Aorta (tissue), 5 donors: ENCODE data around the gene POLD3. TPM values are rescaled to one million over a fixed set of nuclear protein-coding genes. Genes with fewer than 3 reads are reported as not detected.

ENCODE experiments used
- ATAC-seq: fragments of 200-7000 bp; cut with Tn5 transposase; one replicate; pipeline ENCODE4 v1.9.1; 2022; ENCODE audit warnings: moderate library complexity; ENCODE audit not compliant: low FRiP score
- DNase-seq, 2 donors: peaks; one replicate each; pipeline ENCODE4 v3.0.0-alpha.2; 2020
- H3K27ac ChIP-seq, 2 donors: one replicate each; pipeline ENCODE4 v1.5.1; 2013; ENCODE audit warnings: low read length in 2 of 2, mild to moderate bottlenecking in 2 of 2, moderate library complexity in 2 of 2, control low read depth in 1 of 2, inconsistent platforms in 1 of 2, low read depth in 1 of 2
- H3K27me3 ChIP-seq, 2 donors: one replicate each; pipeline ENCODE4 v1.6.1; 2013; ENCODE audit warnings: control low read depth in 1 of 2, low read length in 1 of 2, mild to moderate bottlenecking in 1 of 2, moderate library complexity in 1 of 2; ENCODE audit not compliant: insufficient read depth in 2 of 2, control insufficient read depth in 1 of 2
- H3K36me3 ChIP-seq, 2 donors: one replicate each; pipeline ENCODE4 v1.6.1; 2013; ENCODE audit warnings: control low read depth in 1 of 2, low read length in 1 of 2, mild to moderate bottlenecking in 1 of 2; ENCODE audit not compliant: insufficient read depth in 2 of 2, control insufficient read depth in 1 of 2
- H3K4me1 ChIP-seq, 2 donors: one replicate each; pipeline ENCODE4 v1.6.1; 2013; ENCODE audit warnings: low read length in 2 of 2, control low read depth in 1 of 2, mild to moderate bottlenecking in 1 of 2, moderate library complexity in 1 of 2; ENCODE audit not compliant: insufficient read depth in 2 of 2, control insufficient read depth in 1 of 2
- H3K4me3 ChIP-seq, 2 donors: one replicate each; pipeline ENCODE4 v1.5.1; 2013; ENCODE audit warnings: low read length in 2 of 2, control low read depth in 1 of 2, mild to moderate bottlenecking in 1 of 2
- H3K9me3 ChIP-seq: one replicate; pipeline ENCODE4 v1.6.1; 2013; ENCODE audit warnings: mild to moderate bottlenecking, low read length; ENCODE audit not compliant: control insufficient read depth
- WGBS, 2 donors: extraction: QIAGEN DNeasy Blood & Tissue Kit; methylation state at CpG; one replicate each; pipeline ENCODE4 v1.1.7; 2013; 5-methylcytosine and 5-hydroxymethylcytosine counted together
- intact Hi-C, 2 donors: fragments of 100-400 bp; cut with DNase I; formaldehyde crosslinking; loops; one replicate each; pipeline versions ENCODE4 v1.14.2 to v1.15.0; 2022
- polyA plus RNA-seq, 2 donors: library from polyadenylated mRNA; stranded (reverse); fragments of 200-250 nt; gene quantifications; one replicate each; pipeline ENCODE4 v1.2.3, GENCODE V29; 2013
- total RNA-seq, 2 donors: library from RNA; stranded (reverse); fragmentation: NEBNext Ultra II Directional; extraction: Animal tissue kit (Norgen Biotek cat#: 25700); gene quantifications; one replicate each; pipeline ENCODE4 v1.2.1, GENCODE V29; 2021
- donor health status: healthy with polysubstance abuse.
- donor health status: Bipolar disorder and iron deficiency.
- donor health status: DM: no; HTN: no; CAD: no.
- donor health status: DM: no; HTN: no; CAD: no.
- donor health status: DM: yes; HTN: yes; CAD: no.

The POLD3 gene
- total and polyA plus RNA-seq, 4 donors = 3.9 to 19.0 (median 11.4) TPM

GRCh38 chr11:74566146-74566960, 26.0 kb upstream of the POLD3 start:
- no peaks in the 10 kb centered on the region for H3K9me3 ChIP-seq
- 86% methylated on average over 5 of the region's 5 CpGs for WGBS, 2 donors
- intact Hi-C loops = loop anchor here in 1 of 2 donors (10.0 kb wide), 1 partner anchor 312 kb away; no protein-coding TSS in a partner anchor
- no peaks in the 10 kb centered on the region for H3K27me3 ChIP-seq
- H3K27ac ChIP-seq = no peak overlapping the region
- no peak for DNase-seq
- H3K4me3 ChIP-seq = no peak overlapping the region
- no peak for ATAC-seq
- H3K36me3 ChIP-seq = no peaks in the 10 kb centered on the region
- H3K4me1 ChIP-seq = no peaks in the 10 kb centered on the region

GRCh38 chr11:74568028-74568427, 24.4 kb upstream of the POLD3 start:
- DNase-seq (no peak), ATAC-seq (no peak)
- Histone ChIP-seq H3K9me3 (no peaks in the 10 kb centered on the region), H3K27ac (no peak overlapping the region), H3K27me3 (no peaks in the 10 kb centered on the region), H3K4me1 (no peaks in the 10 kb centered on the region), H3K36me3 (no peaks in the 10 kb centered on the region), H3K4me3 (no peak overlapping the region)
- WGBS, 2 donors = 81 to 91% methylated on average over 1 of the region's 1 CpG
- intact Hi-C loops = loop anchor here in 1 of 2 donors (10.0 kb wide), 1 partner anchor 313 kb away; no protein-coding TSS in a partner anchor

- intact Hi-C loops = loop anchor here (5.0 to 10.0 kb wide), 3 partner anchors 106 to 313 kb away; partner anchors contain the start of gene KCNE3 (in 1 of the 2)
- no peak for DNase-seq
Observed at GRCh38 chr11:74570266-74571061, 21.9 kb upstream of the POLD3 start.

GRCh38 chr11:74571062-74571399, 21.4 kb upstream of the POLD3 start:
- H3K36me3 ChIP-seq = no peaks in the 10 kb centered on the region
- H3K4me1 ChIP-seq = no peaks in the 10 kb centered on the region
- ATAC-seq (no peak), DNase-seq (no peak)
- H3K9me3 ChIP-seq = no peaks in the 10 kb centered on the region
- H3K4me3 ChIP-seq = no peak overlapping the region
- H3K27ac ChIP-seq = no peak overlapping the region
- no peaks in the 10 kb centered on the region for H3K27me3 ChIP-seq
- WGBS, 2 donors = 58 to 71% methylated on average over 2 of the region's 2 CpGs
- intact Hi-C loops = loop anchor here (5.0 to 10.0 kb wide), 3 partner anchors 106 to 314 kb away; partner anchors contain the start of gene KCNE3 (in 1 of the 2)

More at GRCh38 chr11:74570266-74571061, 21.9 kb upstream of the POLD3 start:
- Histone ChIP-seq H3K36me3 (no peaks in the 10 kb centered on the region), H3K4me3 (no peak overlapping the region), H3K9me3 (no peaks in the 10 kb centered on the region), H3K27me3 (no peaks in the 10 kb centered on the region), H3K27ac (no peak overlapping the region), H3K4me1 (no peaks in the 10 kb centered on the region)
- ATAC-seq = no peak
- 68 to 72% methylated on average over 8 of the region's 8 CpGs for WGBS, 2 donors

- Histone ChIP-seq H3K4me3 (no peak overlapping the region), H3K9me3 (no peaks in the 10 kb centered on the region), H3K36me3 (no peaks in the 10 kb centered on the region), H3K27ac (no peak overlapping the region), H3K27me3 (no peaks in the 10 kb centered on the region), H3K4me1 (no peaks in the 10 kb centered on the region)
- intact Hi-C loops = loop anchor here (5.0 to 10.0 kb wide), 3 partner anchors 108 to 315 kb away; partner anchors contain the start of gene KCNE3 (in 1 of the 2)
- DNase-seq (no peak), ATAC-seq (no peak)
- WGBS, 2 donors = 79 to 81% methylated on average over 4 of the region's 4 CpGs
Observed at GRCh38 chr11:74572349-74572748, 20.0 kb upstream of the POLD3 start.

GRCh38 chr11:74574563-74574962, 17.8 kb upstream of the POLD3 start:
- H3K4me3 ChIP-seq = no peak overlapping the region
- no peaks in the 10 kb centered on the region for H3K27me3 ChIP-seq
- intact Hi-C loops = loop anchor here (5.0 to 10.0 kb wide), 3 partner anchors 110 to 317 kb away; partner anchors contain the start of gene KCNE3 (in 1 of the 2)
- DNase-seq = no peak
- H3K27ac ChIP-seq = no peak overlapping the region
- H3K36me3 ChIP-seq = no peaks in the 10 kb centered on the region
- H3K4me1 ChIP-seq = no peaks in the 10 kb centered on the region
- 76 to 82% methylated on average over 6 of the region's 6 CpGs for WGBS, 2 donors
- no peak for ATAC-seq
- H3K9me3 ChIP-seq = peaks cover 2% of the 10 kb centered on the region

GRCh38 chr11:74575999-74576398, 16.4 kb upstream of the POLD3 start:
- no peak overlapping the region for H3K4me3 ChIP-seq
- no peaks in the 10 kb centered on the region for H3K4me1 ChIP-seq
- H3K9me3 ChIP-seq = peaks cover 2% of the 10 kb centered on the region
- 96 to 97% methylated on average over 3 of the region's 3 CpGs for WGBS, 2 donors
- H3K27ac ChIP-seq = no peak overlapping the region
- DNase-seq (no peak), ATAC-seq (no peak)
- no peaks in the 10 kb centered on the region for H3K27me3 ChIP-seq
- intact Hi-C loops = loop anchor here in 1 of 2 donors (10.0 kb wide), 1 partner anchor 111 kb away; the partner anchor contains the start of gene KCNE3
- H3K36me3 ChIP-seq = no peaks in the 10 kb centered on the region

GRCh38 chr11:74577181-74577580, 15.2 kb upstream of the POLD3 start:
- Histone ChIP-seq H3K9me3 (peaks cover 2% of the 10 kb centered on the region), H3K27me3 (no peaks in the 10 kb centered on the region), H3K27ac (no peak overlapping the region), H3K36me3 (no peaks in the 10 kb centered on the region), H3K4me3 (no peak overlapping the region), H3K4me1 (no peaks in the 10 kb centered on the region)
- DNase-seq (no peak), ATAC-seq (no peak)
- intact Hi-C loops = loop anchor here in 1 of 2 donors (10.0 kb wide), 1 partner anchor 112 kb away; the partner anchor contains the start of gene KCNE3
- WGBS, 2 donors = 88 to 90% methylated on average over 4 of the region's 4 CpGs
